ENCODE data around the gene TSEN15. TPM values are rescaled to one million over a fixed set of nuclear protein-coding genes. Genes with fewer than 3 reads are reported as not detected.
A peak's percentile ranks its signal among the peaks of the same experiment; 100 is the strongest.

TSEN15 gene
- total and polyA plus RNA-seq, 2 of the 13 experiments (the other 11 are each of a cell fraction or from before 2014, with no cell fraction given): 25.6 to 35.8 TPM

DNA sequence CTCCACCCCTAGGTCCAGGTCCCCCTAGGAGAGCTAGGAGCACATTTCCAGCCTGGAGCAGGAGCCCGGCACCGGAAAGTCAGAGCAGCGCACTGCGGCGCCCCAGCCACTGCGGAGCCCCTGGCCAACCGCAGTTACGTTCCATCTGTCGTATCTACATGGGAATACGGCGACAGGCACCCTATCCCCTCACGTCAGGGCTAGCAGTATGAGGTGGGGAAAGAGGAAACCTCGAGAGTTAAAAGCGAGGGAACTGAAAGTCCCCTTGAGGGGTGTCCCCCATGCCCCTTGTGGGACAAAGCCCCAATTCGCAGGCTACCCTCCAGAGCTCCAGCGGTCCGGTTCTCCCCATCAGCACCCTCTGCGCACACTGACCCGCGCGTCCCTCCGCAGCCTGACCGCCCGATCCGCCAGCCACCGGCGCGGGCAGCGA is 15.0 kb upstream of the TSEN15 start (continued):
- TF ChIP-seq, protein P1, sequence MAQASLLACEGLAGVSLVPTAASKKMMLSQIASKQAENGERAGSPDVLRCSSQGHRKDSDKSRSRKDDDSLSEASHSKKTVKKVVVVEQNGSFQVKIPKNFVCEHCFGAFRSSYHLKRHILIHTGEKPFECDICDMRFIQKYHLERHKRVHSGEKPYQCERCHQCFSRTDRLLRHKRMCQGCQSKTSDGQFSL (CRISPR knock-in tag; IDR thresholded peaks at IDR 0.05): no peak
- TF ChIP-seq ZNF720 (CRISPR knock-in tag; IDR thresholded peaks at IDR 0.05): no peak
- TF ChIP-seq, protein P2, sequence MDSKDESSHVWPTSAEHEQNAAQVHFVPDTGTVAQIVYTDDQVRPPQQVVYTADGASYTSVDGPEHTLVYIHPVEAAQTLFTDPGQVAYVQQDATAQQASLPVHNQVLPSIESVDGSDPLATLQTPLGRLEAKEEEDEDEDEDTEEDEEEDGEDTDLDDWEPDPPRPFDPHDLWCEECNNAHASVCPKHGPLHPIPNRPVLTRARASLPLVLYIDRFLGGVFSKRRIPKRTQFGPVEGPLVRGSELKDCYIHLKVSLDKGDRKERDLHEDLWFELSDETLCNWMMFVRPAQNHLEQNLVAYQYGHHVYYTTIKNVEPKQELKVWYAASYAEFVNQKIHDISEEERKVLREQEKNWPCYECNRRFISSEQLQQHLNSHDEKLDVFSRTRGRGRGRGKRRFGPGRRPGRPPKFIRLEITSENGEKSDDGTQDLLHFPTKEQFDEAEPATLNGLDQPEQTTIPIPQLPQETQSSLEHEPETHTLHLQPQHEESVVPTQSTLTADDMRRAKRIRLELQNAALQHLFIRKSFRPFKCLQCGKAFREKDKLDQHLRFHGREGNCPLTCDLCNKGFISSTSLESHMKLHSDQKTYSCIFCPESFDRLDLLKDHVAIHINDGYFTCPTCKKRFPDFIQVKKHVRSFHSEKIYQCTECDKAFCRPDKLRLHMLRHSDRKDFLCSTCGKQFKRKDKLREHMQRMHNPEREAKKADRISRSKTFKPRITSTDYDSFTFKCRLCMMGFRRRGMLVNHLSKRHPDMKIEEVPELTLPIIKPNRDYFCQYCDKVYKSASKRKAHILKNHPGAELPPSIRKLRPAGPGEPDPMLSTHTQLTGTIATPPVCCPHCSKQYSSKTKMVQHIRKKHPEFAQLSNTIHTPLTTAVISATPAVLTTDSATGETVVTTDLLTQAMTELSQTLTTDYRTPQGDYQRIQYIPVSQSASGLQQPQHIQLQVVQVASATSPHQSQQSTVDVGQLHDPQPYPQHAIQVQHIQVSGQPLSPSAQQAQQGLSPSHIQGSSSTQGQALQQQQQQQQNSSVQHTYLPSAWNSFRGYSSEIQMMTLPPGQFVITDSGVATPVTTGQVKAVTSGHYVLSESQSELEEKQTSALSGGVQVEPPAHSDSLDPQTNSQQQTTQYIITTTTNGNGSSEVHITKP (CRISPR knock-in tag; IDR thresholded peaks at IDR 0.05; ENCODE audit: low read depth): no peak
- no peak for TF ChIP-seq ZNF383 (CRISPR knock-in tag; IDR thresholded peaks at IDR 0.05; ENCODE audit: borderline replicate concordance)
- TF ChIP-seq, protein P3, sequence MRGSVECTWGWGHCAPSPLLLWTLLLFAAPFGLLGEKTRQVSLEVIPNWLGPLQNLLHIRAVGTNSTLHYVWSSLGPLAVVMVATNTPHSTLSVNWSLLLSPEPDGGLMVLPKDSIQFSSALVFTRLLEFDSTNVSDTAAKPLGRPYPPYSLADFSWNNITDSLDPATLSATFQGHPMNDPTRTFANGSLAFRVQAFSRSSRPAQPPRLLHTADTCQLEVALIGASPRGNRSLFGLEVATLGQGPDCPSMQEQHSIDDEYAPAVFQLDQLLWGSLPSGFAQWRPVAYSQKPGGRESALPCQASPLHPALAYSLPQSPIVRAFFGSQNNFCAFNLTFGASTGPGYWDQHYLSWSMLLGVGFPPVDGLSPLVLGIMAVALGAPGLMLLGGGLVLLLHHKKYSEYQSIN (CRISPR knock-in tag; IDR thresholded peaks at IDR 0.05; ENCODE audit: borderline replicate concordance): no peak
- TF ChIP-seq, protein P4, sequence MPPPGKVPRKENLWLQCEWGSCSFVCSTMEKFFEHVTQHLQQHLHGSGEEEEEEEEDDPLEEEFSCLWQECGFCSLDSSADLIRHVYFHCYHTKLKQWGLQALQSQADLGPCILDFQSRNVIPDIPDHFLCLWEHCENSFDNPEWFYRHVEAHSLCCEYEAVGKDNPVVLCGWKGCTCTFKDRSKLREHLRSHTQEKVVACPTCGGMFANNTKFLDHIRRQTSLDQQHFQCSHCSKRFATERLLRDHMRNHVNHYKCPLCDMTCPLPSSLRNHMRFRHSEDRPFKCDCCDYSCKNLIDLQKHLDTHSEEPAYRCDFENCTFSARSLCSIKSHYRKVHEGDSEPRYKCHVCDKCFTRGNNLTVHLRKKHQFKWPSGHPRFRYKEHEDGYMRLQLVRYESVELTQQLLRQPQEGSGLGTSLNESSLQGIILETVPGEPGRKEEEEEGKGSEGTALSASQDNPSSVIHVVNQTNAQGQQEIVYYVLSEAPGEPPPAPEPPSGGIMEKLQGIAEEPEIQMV (CRISPR knock-in tag; IDR thresholded peaks at IDR 0.05; ENCODE audit: low read depth): 0 out of 2 replicates have a peak, but pooled peaks have one; percentile 53
- no peak for TF ChIP-seq ZNF292 (CRISPR knock-in tag; IDR thresholded peaks at IDR 0.05; ENCODE audit: borderline replicate concordance, low read depth)
- TF ChIP-seq, protein P5, sequence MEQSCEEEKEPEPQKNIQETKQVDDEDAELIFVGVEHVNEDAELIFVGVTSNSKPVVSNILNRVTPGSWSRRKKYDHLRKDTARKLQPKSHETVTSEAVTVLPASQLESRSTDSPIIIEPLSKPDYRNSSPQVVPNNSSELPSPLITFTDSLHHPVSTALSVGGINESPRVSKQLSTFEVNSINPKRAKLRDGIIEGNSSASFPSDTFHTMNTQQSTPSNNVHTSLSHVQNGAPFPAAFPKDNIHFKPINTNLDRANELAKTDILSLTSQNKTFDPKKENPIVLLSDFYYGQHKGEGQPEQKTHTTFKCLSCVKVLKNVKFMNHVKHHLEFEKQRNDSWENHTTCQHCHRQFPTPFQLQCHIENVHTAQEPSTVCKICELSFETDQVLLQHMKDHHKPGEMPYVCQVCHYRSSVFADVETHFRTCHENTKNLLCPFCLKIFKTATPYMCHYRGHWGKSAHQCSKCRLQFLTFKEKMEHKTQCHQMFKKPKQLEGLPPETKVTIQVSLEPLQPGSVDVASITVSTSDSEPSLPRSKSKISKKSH (CRISPR knock-in tag; IDR thresholded peaks at IDR 0.05; ENCODE audit: borderline replicate concordance): 0 out of 2 replicates have a peak, but pooled peaks have one; percentile 2
- TF ChIP-seq, protein P6, sequence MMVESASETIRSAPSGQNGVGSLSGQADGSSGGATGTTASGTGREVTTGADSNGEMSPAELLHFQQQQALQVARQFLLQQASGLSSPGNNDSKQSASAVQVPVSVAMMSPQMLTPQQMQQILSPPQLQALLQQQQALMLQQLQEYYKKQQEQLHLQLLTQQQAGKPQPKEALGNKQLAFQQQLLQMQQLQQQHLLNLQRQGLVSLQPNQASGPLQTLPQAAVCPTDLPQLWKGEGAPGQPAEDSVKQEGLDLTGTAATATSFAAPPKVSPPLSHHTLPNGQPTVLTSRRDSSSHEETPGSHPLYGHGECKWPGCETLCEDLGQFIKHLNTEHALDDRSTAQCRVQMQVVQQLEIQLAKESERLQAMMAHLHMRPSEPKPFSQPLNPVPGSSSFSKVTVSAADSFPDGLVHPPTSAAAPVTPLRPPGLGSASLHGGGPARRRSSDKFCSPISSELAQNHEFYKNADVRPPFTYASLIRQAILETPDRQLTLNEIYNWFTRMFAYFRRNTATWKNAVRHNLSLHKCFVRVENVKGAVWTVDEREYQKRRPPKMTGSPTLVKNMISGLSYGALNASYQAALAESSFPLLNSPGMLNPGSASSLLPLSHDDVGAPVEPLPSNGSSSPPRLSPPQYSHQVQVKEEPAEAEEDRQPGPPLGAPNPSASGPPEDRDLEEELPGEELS (CRISPR knock-in tag; IDR thresholded peaks at IDR 0.05): no peak
- TF ChIP-seq RBM39 (IDR thresholded peaks at IDR 0.05; ENCODE audit: low read depth, low read length, poor library complexity, severe bottlenecking): no peak
- TF ChIP-seq ATRX (CRISPR knock-in tag; IDR thresholded peaks at IDR 0.05; ENCODE audit: borderline replicate concordance): no peak
- no peak for TF ChIP-seq ATM (IDR thresholded peaks at IDR 0.05; ENCODE audit: borderline replicate concordance)
- TF ChIP-seq, protein P7, sequence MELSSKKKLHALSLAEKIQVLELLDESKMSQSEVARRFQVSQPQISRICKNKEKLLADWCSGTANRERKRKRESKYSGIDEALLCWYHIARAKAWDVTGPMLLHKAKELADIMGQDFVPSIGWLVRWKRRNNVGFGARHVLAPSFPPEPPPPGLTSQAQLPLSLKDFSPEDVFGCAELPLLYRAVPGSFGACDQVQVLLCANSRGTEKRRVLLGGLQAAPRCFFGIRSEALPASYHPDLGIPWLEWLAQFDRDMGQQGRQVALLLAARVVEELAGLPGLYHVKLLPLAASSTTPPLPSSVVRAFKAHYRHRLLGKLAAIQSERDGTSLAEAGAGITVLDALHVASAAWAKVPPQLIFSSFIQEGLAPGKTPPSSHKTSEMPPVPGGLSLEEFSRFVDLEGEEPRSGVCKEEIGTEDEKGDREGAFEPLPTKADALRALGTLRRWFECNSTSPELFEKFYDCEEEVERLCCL (CRISPR knock-in tag; IDR thresholded peaks at IDR 0.05; ENCODE audit: borderline replicate concordance): no peak
- no peak for TF ChIP-seq KAT7 (CRISPR knock-in tag; IDR thresholded peaks at IDR 0.05; ENCODE audit: borderline replicate concordance)
- no peak for TF ChIP-seq ZNF841 (CRISPR knock-in tag; IDR thresholded peaks at IDR 0.05; ENCODE audit: borderline replicate concordance)
- TF ChIP-seq THAP11 (CRISPR knock-in tag; IDR thresholded peaks at IDR 0.05): 0 out of 2 replicates have a peak, but pooled peaks have one; percentile 4

Data from HepG2 (cell line).